ENCODE data around the gene CELF4. TPM values are rescaled to one million over a fixed set of nuclear protein-coding genes. Genes with fewer than 3 reads are reported as not detected.

The CELF4 gene
- total and polyA plus RNA-seq, 2 of the 4 experiments (the other 2 are of a cell fraction): not detected

DNA sequence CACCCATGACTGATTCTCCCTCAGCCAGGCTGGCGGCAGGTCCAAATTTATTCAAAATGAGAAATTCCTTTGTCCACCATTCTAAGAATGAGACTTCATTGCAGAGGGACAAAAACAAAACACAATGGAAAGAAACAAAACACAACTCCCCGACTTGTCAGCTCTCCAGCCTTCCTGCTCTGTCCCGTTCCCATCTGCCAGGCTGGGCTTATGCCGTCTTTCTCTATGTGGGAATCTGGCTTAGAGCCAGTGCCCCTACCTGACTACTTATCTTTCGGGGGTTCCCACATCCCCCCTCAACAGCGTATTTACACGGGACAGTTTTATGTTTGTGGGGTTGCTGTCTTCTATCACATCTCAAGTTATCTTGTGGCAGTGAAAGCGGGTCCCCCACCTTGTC lies 13.8 kb downstream of the CELF4 start:
- H3K18ac ChIP-seq (ENCODE audit: low read depth, low read length): no peak overlapping the region
- intact Hi-C loops (cut with micrococcal nuclease): no loop called here
- 50% methylated on average over 1 of the region's 8 CpGs; no CpG with 5 or more reads in 1 of the 2 experiments for WGBS, 2 experiments (ENCODE audit: extremely low coverage in 2 of 2, insufficient read length in 1 of 2)
- no peak overlapping the region for H2AK5ac ChIP-seq (ENCODE audit: low read depth, low read length)
- no peaks in the 10 kb centered on the region for H3K4me1 ChIP-seq (ENCODE audit: control insufficient read depth, insufficient read depth, low read length)
- no peak overlapping the region for H3K14ac ChIP-seq (replicated peaks; ENCODE audit: low read depth, low read length)
- H2BK5ac ChIP-seq (ENCODE audit: low read depth, low read length, poor library complexity, severe bottlenecking): no peak overlapping the region
- CTCF ChIA-PET: no interaction called here
- DNase-seq: no peak
- no peak overlapping the region for H4K91ac ChIP-seq (ENCODE audit: insufficient read depth, low read depth, low read length)
- no peaks in the 10 kb centered on the region for H4K20me1 ChIP-seq (ENCODE audit: insufficient read depth, low read length)
- TF ChIP-seq ELK1 (IDR thresholded peaks at IDR 0.05; ENCODE audit: borderline replicate concordance, low read depth, low read length): no peak
- TF ChIP-seq CTCF (conservative IDR thresholded peaks at IDR 0.05; ENCODE audit: low read depth, low read length): no peak
- TF ChIP-seq SMC3 (IDR thresholded peaks at IDR 0.05; ENCODE audit: low read depth, low read length): no peak
- TF ChIP-seq MAZ (IDR thresholded peaks at IDR 0.05; ENCODE audit: borderline replicate concordance, low read depth, low read length): no peak
- no peak for TF ChIP-seq CEBPB (IDR thresholded peaks at IDR 0.05; ENCODE audit: low read depth, low read length)
- no peak for TF ChIP-seq RAD21 (IDR thresholded peaks at IDR 0.05; ENCODE audit: low read length)
- no peak for TF ChIP-seq RCOR1 (IDR thresholded peaks at IDR 0.05; ENCODE audit: insufficient replicate concordance, low read length)
- no peak for TF ChIP-seq MXI1 (IDR thresholded peaks at IDR 0.05; ENCODE audit: borderline replicate concordance, low read depth, low read length)
- no peak for TF ChIP-seq CHD1 (IDR thresholded peaks at IDR 0.05; ENCODE audit: low read depth, low read length)
- TF ChIP-seq BHLHE40 (IDR thresholded peaks at IDR 0.05; ENCODE audit: low read depth, low read length): no peak
- H4K8ac ChIP-seq (ENCODE audit: low read depth in 2 of 2, low read length in 2 of 2): no peak overlapping the region
- no peak overlapping the region for H3K4ac ChIP-seq (ENCODE audit: low read depth, low read length)
- no peak overlapping the region for H3K9ac ChIP-seq (ENCODE audit: low read depth, low read length)
- no peak overlapping the region for H3K4me3 ChIP-seq (ENCODE audit: insufficient read depth, low read depth, low read length)
- ATAC-seq (ENCODE audit: low read depth): no peak
- no peak overlapping the region for H2BK15ac ChIP-seq (ENCODE audit: low read depth, low read length)
- no peaks in the 10 kb centered on the region for H3K36me3 ChIP-seq (ENCODE audit: control insufficient read depth, insufficient read depth, low read length)
- in situ Hi-C loops (cut with MboI; ENCODE audit: low sequenced_read_pairs): no loop called here
- H3K4me2 ChIP-seq (ENCODE audit: low read depth, low read length): no peak overlapping the region
- H3K27me3 ChIP-seq (ENCODE audit: control insufficient read depth, insufficient read depth, low read length): no peaks in the 10 kb centered on the region; the same call in 1 of the 2 replicates
- dilution Hi-C loops (cut with HindIII; ENCODE audit: low sequenced_read_pairs, unreplicated experiment): no loop called here
- no peak overlapping the region for H2BK20ac ChIP-seq (ENCODE audit: low read depth, low read length)
- H2AK9ac ChIP-seq (replicated peaks; ENCODE audit: low read depth, low read length, poor library complexity): no peak overlapping the region
- H3K9me3 ChIP-seq (ENCODE audit: control insufficient read depth, insufficient read depth, low read length): no peaks in the 10 kb centered on the region
- no peak overlapping the region for H3K23ac ChIP-seq (ENCODE audit: low read depth, low read length)
- no peak overlapping the region for H2BK120ac ChIP-seq (ENCODE audit: low read depth, low read length)
- no peak overlapping the region for H3K56ac ChIP-seq (ENCODE audit: extremely low read depth, insufficient read depth, low read length)
- BruUV-seq (replicated peaks): no TSS peak
- no peak overlapping the region for H2AFZ ChIP-seq (replicated peaks; ENCODE audit: low read length, poor library complexity)
- H3K9me1 ChIP-seq (ENCODE audit: insufficient read depth, low read length): no peaks in the 10 kb centered on the region
- POLR2A ChIA-PET (ENCODE audit: unreplicated experiment): no interaction called here
- no peak overlapping the region for H4K5ac ChIP-seq (ENCODE audit: low read depth, low read length)
- no peaks in the 10 kb centered on the region for H3K79me1 ChIP-seq (ENCODE audit: low read depth in 1 of 2, low read length in 2 of 2)
- H3K27ac ChIP-seq (ENCODE audit: insufficient read depth, low read length): no peak overlapping the region
